Pons (tissue), 1 donor: ENCODE measurements around the gene CFAP100.

ENCODE experiments used
- DNase-seq: peaks from one replicate; pipeline ENCODE4 v3.0.0-alpha.2; 2016; ENCODE audit warnings: low spot score

The CFAP100 gene

DNA sequence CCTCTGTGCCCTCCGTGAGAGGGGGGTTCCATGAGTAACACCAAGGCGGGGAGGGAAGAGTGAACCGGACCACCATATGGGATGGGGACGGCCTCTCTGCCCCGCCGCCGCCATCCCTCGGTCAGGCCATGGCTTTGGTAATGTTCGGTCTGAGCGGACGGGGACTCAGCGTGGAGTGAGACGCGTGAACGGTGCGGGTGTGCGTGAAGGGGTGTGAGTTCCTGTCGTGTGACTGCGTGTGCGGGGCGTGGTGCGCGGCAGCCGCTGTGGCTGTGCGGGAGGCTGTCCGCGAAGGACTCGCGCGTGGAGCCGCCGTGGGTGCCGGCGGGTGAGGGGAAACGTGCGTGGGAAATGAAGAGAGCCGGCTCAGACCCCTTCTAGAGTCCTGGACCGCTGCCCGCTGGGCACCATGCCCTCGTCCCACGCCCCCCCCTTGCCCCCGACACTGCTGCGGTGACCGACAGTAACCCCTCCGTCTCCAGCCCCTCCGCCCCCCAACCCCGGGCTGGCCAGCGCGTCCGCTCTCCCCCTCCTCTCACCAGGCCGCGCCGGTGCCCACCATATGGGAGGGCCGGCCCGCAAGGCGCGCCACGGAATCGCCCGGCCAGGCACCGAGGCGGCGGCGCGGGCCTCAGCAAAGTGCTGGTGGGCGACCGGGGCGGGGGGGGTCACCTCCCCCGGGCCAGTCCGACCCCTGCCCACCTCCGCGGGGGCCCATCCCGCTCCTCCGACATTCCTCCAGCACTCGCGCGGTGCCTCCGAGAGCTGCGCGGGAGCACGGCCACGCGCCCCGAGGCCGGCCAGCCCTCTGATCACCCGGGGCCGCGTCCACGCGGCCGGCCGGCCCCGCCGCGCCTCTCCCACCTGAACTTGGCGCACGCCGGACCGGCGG, 38.1 kb upstream of the CFAP100 start:
- DNase-seq, result no peak

GRCh38 chr3:126357295-126358037, 37.2 kb upstream of the CFAP100 start, which contains the start of gene KLF15:
TSS of gene KLF15 (minus strand) at chr3:126357408. CDS start at chr3:126352922, 4,486 bp downstream.
- peak; percentile 87 for DNase-seq

DNA sequence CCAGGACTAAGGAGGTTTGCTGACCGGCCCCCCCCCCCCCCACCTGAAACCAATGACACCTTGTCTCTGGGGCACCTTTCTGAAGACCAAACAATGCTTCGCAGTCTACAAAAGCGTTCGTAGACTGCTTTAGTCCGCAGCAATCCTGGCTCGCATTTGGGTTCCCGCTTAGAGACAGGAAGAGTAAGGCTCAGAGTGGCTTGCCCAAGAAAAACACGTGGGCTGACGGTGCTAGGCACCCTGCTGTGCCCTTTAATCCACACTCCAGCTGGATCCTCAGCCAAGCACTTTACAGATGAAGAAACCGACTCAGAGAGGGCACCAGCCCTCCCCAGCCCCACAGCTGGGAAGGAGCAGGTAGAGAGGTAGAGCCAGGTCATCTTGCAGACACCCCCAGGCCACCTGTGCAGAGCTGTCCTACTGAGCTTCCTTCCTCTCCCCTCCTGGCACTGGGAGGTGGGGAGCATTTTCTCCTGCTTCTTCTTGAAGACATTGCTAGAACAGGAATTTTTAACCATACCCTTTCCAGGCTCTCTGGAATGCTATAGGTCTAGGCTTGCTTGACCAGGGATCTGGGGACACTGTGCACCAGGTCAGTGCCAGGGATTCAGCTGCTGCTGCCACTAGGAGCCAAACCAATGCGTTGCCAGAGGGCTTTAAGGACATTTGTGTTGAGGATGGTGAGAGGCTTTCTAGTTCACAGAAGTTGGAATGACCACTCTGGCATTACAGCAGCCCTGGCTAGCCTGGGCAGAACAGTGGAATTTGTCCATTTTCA, 36.5 kb upstream of the CFAP100 start:
- peak; percentile 34 for DNase-seq

- DNase-seq, result no peak
These were observed 35.9 kb upstream of the CFAP100 start for GRCh38 chr3:126358816-126359181.

GRCh38 chr3:126360046-126360713, 34.5 kb upstream of the CFAP100 start:
- no peak for DNase-seq

GRCh38 chr3:126360714-126361060, 34.0 kb upstream of the CFAP100 start:
- DNase-seq, result no peak

GRCh38 chr3:126361211-126361610, 33.5 kb upstream of the CFAP100 start:
- DNase-seq, result no peak

DNA sequence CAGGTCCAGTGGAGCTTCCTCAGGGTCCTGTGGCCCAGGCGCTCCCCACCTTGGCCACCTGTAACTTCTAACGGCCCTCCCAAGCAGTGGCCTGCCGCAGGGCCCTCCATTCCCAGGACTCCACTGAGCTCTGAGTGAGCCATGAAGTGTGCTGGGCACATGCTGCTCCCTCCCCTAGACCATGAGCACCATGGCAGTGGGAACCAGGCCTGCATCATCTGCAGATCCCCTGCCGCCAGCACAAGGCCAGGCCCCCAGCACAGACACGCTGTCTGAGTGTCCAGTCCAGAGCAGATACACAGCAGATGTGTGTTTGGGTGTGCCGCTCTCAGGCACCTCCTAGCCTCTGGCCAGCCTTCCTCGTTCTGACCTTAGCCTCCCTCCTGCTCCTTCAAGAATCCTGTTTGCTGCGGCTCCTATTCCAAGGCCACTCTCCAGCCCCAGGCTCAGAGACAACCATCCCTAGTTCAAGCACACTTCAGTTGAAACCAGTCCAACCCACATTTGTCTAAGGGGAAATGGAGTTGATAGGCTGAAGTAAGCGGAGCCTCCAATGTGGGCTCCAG, 30.5 kb upstream of the CFAP100 start:
- no peak for DNase-seq

DNA sequence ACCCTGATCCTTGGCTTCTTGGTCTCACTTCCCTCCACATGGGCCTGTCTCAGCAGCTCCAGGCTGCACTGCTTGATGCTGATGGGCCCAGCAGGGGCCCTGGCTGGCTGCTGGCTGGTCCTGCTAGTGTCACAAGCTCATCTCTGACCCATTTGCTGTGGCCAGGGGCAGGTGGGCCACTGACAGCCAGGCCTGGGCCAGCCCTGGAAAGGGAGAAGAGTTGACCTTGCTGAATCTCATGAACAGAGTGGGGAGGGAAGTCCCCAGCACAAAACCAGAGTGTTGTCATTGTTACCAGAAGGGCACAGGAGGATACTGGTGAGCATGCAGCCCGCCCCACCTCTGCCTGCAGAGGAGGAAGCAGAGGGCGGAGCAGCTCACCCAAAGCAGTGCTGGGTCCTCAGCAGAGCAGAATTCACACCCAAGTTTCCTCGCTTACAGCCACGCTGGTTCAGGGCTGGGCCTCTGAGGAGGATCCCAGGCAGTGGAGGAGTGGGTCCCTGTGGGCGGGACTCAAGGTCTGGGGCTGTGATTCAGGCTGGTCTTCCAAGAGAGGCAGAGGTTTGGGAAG, 29.9 kb upstream of the CFAP100 start:
- no peak for DNase-seq

GRCh38 chr3:126365351-126366277, 29.1 kb upstream of the CFAP100 start:
- no peak for DNase-seq

DNA sequence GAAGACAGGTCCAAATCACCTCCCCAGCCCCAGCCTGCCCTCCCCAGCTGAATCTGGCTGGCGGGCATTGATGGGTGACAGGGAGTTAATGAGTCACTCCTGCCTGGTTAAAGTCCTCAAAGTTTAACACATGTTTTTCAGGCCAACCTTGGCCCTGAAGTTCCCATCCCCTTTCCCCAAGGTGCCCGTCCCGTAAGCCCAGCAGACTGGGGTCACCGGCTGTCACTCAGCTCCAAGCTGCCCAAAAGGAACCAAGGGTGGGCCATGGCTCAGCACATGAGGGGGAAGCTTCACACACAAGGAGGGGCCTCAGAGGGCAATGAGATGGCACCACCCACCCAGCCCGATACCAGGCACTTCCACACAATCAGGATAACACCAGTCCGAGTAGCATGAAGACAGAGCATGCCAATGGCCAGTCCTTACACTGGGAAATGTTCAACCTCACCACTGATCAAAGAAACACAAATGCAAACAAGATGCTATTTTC, 27.3 kb upstream of the CFAP100 start:
- DNase-seq, result no peak

DNA sequence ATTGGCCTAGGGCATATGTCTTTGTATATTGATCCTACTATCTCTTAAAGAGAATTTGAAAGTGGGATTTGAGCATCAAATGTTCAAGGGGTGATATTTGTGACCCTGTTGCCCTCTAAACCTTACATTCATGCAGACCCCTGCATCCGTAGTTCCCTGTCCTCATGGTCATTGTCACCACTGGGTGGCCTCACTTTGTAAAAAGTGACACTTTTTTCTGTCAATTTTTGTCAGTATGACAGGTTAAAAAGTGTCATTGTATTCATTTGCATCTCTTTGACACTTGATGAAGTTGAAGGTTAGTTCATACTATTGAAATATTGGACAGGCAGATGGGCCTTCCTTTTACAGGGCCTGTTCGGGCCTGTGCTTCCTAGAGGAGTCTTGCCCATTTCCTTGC, 25.2 kb upstream of the CFAP100 start:
- no peak for DNase-seq

- DNase-seq, result no peak
These were observed 24.7 kb upstream of the CFAP100 start for GRCh38 chr3:126370055-126370454.

- DNase-seq, result no peak
These were observed 24.1 kb upstream of the CFAP100 start for GRCh38 chr3:126370606-126371005.

DNA sequence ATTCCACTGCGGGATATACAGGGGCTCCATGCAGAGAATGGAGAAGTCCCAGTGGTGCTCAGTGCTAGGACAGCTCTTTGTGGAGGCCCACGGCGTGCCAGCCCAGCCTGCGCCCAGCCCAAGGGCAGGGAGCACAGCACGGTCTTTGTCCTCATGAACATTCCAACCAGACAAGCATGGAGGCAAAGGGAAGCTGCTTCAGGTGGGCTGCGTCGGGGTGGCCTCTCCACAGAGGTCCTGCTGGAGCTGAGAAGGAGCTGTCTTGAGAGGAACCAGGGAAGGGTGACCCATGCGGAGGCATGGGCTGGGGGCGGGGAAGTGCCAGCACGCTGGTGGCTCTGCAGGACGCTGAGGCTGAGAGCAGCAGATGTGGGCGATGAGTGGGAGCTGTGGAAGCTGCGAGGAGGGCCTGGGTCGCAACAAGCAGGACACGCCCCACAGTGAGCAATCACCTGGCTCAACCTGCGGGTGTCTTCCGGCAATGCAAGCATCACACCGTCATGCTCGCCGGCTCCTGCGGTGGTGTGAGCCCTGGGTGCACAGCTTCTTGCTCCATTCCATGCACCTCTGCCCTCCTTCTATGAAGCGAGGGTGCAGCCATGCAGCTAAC, 23.5 kb upstream of the CFAP100 start:
- no peak for DNase-seq

DNA sequence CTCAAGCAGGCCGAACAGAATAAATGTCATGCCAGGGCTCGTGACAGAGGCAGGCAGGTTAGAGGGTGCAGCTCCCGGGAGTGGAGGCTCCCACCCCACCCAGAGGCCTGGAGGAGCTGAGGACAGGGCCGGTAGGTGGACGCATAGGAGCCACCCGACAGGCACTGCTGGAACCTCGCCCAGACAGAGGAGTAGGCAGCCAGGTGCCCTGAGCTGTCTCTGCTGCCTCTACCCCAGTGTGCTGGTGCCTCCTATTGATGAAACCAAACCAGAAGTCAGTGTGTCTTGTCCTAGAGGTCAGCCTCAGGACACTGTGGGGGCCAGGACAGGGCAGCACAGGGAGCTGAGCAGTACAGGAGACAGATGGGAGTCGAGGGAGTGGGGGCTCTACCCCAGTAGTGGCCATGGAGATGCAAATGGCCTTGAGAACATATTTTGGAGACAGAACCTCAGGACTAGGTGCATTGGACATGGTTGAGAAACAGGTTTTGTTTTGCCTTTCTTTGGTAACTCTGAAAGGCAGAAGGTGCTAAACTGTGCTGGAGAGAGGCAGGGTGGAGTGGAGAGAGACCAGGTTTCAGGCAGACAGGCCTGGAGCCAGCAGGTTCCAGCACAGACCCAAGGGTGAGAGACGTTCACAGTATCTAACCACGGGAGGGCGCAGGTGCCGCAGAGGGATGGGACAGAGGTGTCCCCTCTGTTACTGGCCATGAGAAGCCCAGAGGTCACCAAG, 22.1 kb upstream of the CFAP100 start:
- no peak for DNase-seq

DNA sequence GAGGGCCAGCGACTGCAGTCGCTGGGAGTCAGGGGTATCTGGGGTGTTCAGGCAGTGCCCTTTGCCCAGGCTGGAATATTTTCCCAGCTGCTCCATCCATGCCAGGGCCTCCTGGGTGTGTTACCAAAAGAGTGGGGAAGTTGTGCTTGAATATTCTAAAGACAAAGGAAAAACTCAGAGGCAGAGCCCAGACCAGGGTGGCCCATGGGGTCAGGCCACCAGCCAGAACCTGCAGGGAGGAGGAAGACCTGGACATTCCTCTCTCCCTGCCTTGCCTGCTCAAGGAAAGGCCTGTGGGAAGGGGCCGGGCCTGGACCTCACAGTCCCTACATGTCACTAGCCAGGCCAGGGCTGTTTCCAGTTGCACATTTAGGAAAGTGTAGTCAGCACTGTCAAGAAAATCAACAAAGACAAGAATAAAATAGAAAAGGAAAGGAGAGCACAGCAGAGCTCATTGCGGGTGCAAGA, 21.5 kb upstream of the CFAP100 start:
- DNase-seq, result no peak

- DNase-seq, result peak; percentile 45
These were observed 20.8 kb upstream of the CFAP100 start for GRCh38 chr3:126373682-126374601.
